Activated CD8-positive, alpha-beta memory T cell treated with anti-CD3 and anti-CD28 coated beads, Interleukin-2, amount 50 U/mL, for 48 hours (primary cell): ENCODE measurements around the gene SLC9A9.

Experiments used
- DNase-seq: peaks from one replicate; pipeline ENCODE4 v3.0.0-alpha.2; 2020

The SLC9A9 gene

GRCh38 chr3:143484846-143485512 is 363.3 kb downstream of the SLC9A9 start:
- DNase-seq = no peak

GRCh38 chr3:143483214-143483613 is 365.1 kb downstream of the SLC9A9 start:
- no peak for DNase-seq

GRCh38 chr3:143482106-143483088 is 365.9 kb downstream of the SLC9A9 start:
- no peak for DNase-seq

GRCh38 chr3:143480344-143480743 is 367.9 kb downstream of the SLC9A9 start:
- no peak for DNase-seq

GRCh38 chr3:143479727-143480126 is 368.5 kb downstream of the SLC9A9 start:
- no peak for DNase-seq

DNA sequence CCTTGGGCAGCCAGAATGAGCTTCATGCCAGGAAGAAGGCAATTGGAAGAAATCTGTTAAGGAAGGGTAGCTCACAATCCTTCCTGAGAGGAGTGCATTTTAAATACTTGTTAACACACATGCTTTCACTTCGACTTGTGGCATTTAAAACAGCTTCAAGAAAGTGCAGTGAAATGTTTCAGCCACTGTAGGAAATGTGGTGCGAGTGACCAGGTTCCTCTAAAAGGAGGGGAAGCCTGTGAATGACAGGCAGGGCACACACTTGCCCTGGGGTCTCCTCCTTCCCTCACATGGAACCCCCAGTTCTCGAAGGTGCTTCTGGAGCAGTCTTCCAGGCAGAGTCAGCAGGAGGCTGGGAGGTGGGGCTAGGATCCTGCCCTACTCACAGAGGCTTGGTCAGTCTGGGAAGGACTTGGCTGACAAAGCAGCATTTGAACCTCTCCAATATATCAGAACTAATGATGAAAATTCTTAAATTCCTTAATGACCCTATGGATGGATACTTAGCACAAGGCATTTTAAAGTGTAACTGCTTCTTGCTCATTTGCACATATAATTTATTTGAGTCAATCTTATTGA is 370.1 kb downstream of the SLC9A9 start:
- DNase-seq = no peak

DNA sequence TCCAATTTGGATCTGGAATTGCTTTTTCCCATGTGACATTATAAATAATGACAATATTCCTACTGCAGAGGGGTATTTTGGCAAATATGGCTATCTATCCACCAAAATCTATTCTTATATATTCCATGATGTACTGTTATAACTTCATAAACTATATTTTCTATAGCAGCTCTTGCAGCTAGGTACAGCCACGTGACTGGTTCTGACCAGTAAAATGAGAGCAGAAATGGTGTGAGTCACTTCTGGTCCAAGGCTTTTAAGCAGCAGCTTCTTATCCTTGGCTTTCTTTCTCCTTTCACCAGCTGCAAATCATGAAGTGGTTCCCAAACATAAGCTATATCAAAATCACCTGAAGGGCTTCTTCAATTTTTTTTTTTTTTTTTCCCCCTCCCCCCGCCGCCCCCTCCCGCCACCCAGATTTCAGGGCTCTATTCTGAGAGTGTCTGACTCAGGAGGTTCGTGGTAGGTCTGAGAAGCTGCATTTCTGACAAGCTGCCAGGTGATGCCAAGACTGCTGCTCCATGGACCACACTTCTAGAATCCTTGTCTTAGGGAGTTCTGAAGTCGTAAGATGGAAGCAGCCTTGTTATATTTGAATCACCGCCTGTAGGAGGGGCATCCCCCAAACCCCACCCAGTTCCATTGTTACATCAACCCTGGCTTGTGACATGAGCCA is 371.2 kb downstream of the SLC9A9 start:
- no peak for DNase-seq

GRCh38 chr3:143475981-143476380 is 372.3 kb downstream of the SLC9A9 start:
- DNase-seq = no peak

- DNase-seq = no peak
Observed at GRCh38 chr3:143472731-143473523, 375.3 kb downstream of the SLC9A9 start.

DNA sequence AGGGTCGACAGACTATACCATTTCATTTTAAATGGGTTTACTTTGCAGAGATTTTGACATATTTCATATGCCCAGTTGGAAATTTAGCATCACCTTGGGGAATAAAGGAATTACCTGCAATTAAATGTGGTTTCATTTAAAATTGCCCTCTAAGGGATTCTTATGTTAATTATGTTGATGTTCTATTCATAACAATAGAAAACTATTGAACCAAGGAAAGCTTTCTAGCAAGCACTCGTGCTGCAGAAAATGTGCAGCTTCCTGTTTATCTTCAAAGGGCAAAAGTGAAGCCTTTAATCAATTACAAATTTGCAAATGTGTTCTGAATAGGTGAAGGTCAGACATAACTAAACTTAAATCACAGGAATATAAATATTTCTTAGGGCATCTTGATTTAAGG is 376.6 kb downstream of the SLC9A9 start:
- no peak for DNase-seq

DNA sequence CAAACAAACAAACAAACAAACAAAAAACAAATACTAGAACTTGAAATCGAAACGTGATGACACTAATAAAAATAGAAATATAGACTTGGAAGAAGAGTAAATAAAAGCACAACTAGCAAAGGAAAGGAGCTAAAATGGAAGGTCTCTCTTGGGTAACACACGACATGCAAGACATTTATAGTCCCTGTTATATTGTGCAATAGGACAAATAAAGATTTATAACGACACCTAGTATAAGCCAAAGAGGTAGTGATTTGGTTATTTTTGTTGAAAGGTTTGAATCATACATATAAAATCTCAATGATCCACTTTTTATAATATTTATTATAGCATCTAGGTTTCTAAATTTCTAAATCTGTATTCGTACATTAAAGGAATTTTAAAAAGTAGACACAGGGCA is 379.1 kb downstream of the SLC9A9 start:
- DNase-seq = no peak

- DNase-seq = no peak
Observed at GRCh38 chr3:143465666-143466065, 382.6 kb downstream of the SLC9A9 start.

GRCh38 chr3:143464850-143465249 is 383.4 kb downstream of the SLC9A9 start:
- DNase-seq = no peak

DNA sequence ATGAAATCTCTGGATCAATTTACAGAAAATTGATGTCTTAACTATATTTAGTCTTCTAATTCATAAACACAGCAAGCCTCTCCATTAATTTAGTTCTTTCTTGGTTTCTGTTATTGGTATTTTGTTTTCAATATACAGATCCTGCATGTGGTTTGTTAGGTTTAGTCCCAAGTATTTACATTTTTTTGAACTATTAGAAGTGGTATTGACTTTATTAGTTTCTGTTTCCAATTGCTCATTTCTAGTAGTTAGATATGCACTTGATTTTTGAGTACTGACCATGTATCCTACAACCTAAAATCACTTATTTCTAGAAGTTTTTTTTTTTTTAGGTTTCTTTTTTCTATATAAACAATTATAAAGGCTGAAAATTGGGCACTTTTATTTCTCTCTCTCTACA is 392.8 kb downstream of the SLC9A9 start:
- no peak for DNase-seq

DNA sequence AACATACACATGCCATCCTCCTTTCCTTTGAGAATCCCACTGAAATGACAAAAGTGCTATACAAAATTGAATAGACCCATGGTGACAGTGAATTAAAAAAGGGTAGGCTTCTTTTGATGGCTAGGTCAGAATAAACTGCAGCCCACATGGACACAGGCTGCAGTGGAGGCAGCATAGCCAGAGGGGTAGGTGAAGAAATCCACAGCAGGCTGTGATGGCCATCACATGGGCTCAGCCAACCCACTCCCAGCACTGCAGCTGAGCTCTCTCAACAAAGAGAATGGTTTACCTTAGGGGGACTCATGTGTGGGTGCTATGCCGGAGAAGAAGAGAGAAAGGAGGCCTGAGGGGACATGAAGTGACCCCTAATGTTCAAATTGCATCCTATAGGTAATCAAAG is 397.6 kb downstream of the SLC9A9 start:
- no peak for DNase-seq

DNA sequence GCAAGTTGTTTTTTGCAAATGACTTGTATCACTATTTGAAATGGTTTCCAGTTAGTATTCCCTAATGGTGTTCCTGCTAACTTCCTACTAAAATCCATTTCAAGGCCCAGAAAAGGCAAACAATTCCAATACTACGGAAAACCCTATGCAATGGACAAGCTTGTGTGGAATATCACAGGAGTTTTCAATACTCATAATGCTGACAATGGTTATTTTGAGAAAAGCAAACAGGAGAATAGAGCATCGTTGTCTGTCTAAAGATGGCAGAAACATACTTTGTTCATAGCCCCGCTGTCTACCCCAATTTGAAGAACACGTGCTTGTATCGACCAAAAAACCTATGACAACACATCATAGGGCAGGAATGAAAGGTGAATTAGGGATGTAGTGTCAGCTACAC is 400.8 kb downstream of the SLC9A9 start:
- no peak for DNase-seq

- no peak for DNase-seq
Observed at GRCh38 chr3:143445118-143445517, 403.1 kb downstream of the SLC9A9 start.

- DNase-seq = no peak
Observed at GRCh38 chr3:143443851-143444331, 404.4 kb downstream of the SLC9A9 start.

DNA sequence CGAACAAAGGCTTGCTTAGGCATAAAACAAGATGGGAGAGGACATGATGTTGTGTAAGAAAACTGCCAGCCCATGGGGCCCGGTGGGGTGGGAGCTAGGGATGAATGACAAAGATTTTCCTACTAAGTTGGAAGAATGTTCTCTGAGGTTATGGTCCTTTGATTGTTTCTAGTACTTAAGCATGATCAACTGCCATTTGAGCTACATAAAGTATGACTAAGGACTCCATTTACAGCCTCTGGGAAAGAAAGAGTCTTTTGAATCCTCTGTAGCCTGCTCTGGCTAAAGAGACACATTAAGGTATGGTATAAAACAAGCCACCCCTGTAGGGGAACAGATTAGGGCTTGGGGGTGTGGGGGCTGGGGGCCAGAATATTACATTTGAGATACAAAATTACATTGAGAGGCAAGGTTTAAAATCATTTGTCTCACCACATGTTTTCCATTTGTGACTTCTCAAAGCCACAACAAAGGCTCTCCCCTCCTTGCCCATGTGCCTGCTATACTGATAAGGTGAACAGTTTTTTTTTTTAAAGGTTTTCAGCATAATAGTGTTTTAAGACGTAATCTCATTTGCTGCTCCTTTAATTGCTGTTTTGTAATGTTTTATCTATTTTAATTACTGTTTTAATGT is 405.3 kb downstream of the SLC9A9 start:
- no peak for DNase-seq

- DNase-seq = no peak
Observed at GRCh38 chr3:143441516-143442171, 406.6 kb downstream of the SLC9A9 start.

DNA sequence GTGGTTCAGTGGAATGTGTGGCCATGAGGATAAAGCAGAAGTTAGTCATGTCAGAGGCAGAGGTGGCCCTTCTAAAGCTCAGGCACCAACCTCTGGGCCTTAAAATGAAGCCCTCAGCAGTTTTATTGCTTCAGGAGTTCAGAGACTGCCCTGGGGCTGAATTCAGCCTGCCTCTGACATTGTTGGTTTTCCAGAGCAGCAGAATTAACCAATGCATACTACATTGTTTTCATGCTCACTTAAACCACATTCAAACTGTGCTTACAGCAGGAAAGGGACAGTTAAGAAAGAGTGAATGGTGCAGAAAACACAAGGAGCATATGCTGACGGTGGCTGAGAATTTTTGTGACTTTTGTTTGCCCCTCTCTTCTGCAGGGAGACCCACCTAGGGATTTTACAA is 408.5 kb downstream of the SLC9A9 start:
- no peak for DNase-seq
